ENCODE results near the gene DNM3. TPM values are rescaled to one million over a fixed set of nuclear protein-coding genes. Genes with fewer than 3 reads are reported as not detected.

DNM3 gene
- total and polyA plus RNA-seq, 9 of the 15 experiments (the other 6 are each of a cell fraction or from before 2014, with no cell fraction given): 0.08 to 0.36 (median 0.22) TPM; not detected in 1

DNA sequence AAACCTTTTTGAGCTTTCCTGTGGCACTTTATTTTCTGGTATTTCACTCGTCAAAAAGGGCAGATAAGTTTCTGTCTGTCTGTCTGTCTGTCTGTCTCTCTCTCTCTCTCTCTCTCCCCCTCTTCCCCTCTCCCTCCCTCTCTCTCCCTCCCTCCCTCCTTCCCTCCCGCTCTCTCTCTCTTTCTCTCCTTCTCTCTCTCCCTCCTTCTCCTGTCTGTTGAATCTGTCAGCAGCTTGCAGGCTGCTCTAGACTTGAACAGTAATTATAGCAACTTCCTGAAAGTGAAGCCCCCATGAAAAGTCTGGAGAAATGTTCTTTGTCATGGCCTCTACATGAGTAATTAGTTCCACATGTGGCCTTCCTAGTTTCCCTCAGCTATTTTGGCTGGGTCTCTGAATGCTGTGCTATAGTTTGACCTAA is 303.9 kb downstream of the DNM3 start:
- H3K36me3 ChIP-seq (ENCODE audit: control insufficient read depth, insufficient read depth, low read length): no peaks in the 10 kb centered on the region
- H3K4me3 ChIP-seq: no peak overlapping the region
- no peaks in the 10 kb centered on the region for H3K4me1 ChIP-seq (replicated peaks in 1 of 2; ENCODE audit: control insufficient read depth in 2 of 2, insufficient read depth in 2 of 2, low read length in 2 of 2)
- no peak overlapping the region for H3K9ac ChIP-seq (ENCODE audit: insufficient read depth in 1 of 2, low read depth in 2 of 2, low read length in 2 of 2)
- H4K20me1 ChIP-seq (replicated peaks; ENCODE audit: control insufficient read depth, insufficient read depth, low read length): no peaks in the 10 kb centered on the region
- H3K9me1 ChIP-seq (ENCODE audit: control insufficient read depth, insufficient read depth, low read length): no peaks in the 10 kb centered on the region
- 0% methylated on average over 2 of the region's 2 CpGs for WGBS (ENCODE audit: insufficient coverage, low coverage, missing lambda C conversion rate)
- H2AFZ ChIP-seq (ENCODE audit: low read depth, low read length): no peak overlapping the region
- intact Hi-C loops (cut with micrococcal nuclease): no loop called here
- no peaks in the 10 kb centered on the region for H3K79me2 ChIP-seq (ENCODE audit: control insufficient read depth, insufficient read depth, low read length)
- no peaks in the 10 kb centered on the region for H3K9me3 ChIP-seq (replicated peaks; ENCODE audit: control insufficient read depth, insufficient read depth, low read depth, low read length)
- FAIRE-seq: no peak
- CTCF ChIA-PET (ENCODE audit: low intra/inter-chr PET ratio): no interaction called here
- ATAC-seq: no peak
- POLR2A ChIA-PET: no interaction called here
- DNase-seq (ENCODE audit: extremely low read depth in 1 of 4, low spot score in 3 of 4): no peak
- peaks cover 0 to 6% of the 10 kb centered on the region in 2 experiments; a peak in 2 of 5 replicates for H3K27me3 ChIP-seq (ENCODE audit: control insufficient read depth in 2 of 2, insufficient read depth in 2 of 2, low read length in 2 of 2)
- H3K4me2 ChIP-seq (ENCODE audit: insufficient read depth, low read length): no peak overlapping the region
- BruUV-seq (replicated peaks): no TSS peak
- no peak overlapping the region for H3K27ac ChIP-seq (ENCODE audit: extremely low read depth, low read depth, low read length)
- in situ Hi-C loops (cut with MboI): no loop called here
- TF ChIP-seq GTF2E2 (tag; IDR thresholded peaks at IDR 0.05) (no peak), SMARCB1 (IDR thresholded peaks at IDR 0.05; ENCODE audit: insufficient read length, low read depth) (no peak), STAT5B (CRISPR knock-in tag; IDR thresholded peaks at IDR 0.05) (no peak), BRCA1 (IDR thresholded peaks at IDR 0.05) (no peak), BRCA1 (CRISPR knock-in tag; IDR thresholded peaks at IDR 0.05) (no peak), ZNF324 (CRISPR knock-in tag; IDR thresholded peaks at IDR 0.05) (no peak), HDAC2 (IDR thresholded peaks at IDR 0.05) (no peak)
- TF ChIP-seq, protein P1, sequence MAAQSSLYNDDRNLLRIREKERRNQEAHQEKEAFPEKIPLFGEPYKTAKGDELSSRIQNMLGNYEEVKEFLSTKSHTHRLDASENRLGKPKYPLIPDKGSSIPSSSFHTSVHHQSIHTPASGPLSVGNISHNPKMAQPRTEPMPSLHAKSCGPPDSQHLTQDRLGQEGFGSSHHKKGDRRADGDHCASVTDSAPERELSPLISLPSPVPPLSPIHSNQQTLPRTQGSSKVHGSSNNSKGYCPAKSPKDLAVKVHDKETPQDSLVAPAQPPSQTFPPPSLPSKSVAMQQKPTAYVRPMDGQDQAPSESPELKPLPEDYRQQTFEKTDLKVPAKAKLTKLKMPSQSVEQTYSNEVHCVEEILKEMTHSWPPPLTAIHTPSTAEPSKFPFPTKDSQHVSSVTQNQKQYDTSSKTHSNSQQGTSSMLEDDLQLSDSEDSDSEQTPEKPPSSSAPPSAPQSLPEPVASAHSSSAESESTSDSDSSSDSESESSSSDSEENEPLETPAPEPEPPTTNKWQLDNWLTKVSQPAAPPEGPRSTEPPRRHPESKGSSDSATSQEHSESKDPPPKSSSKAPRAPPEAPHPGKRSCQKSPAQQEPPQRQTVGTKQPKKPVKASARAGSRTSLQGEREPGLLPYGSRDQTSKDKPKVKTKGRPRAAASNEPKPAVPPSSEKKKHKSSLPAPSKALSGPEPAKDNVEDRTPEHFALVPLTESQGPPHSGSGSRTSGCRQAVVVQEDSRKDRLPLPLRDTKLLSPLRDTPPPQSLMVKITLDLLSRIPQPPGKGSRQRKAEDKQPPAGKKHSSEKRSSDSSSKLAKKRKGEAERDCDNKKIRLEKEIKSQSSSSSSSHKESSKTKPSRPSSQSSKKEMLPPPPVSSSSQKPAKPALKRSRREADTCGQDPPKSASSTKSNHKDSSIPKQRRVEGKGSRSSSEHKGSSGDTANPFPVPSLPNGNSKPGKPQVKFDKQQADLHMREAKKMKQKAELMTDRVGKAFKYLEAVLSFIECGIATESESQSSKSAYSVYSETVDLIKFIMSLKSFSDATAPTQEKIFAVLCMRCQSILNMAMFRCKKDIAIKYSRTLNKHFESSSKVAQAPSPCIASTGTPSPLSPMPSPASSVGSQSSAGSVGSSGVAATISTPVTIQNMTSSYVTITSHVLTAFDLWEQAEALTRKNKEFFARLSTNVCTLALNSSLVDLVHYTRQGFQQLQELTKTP (IDR thresholded peaks at IDR 0.05; ENCODE audit: low read depth in 1 of 2, partially characterized antibody in 2 of 2): no peak
- TF ChIP-seq, protein P2, sequence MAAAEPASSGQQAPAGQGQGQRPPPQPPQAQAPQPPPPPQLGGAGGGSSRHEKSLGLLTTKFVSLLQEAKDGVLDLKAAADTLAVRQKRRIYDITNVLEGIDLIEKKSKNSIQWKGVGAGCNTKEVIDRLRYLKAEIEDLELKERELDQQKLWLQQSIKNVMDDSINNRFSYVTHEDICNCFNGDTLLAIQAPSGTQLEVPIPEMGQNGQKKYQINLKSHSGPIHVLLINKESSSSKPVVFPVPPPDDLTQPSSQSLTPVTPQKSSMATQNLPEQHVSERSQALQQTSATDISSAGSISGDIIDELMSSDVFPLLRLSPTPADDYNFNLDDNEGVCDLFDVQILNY (CRISPR knock-in tag; IDR thresholded peaks at IDR 0.05): no peak
- TF ChIP-seq, protein P3, sequence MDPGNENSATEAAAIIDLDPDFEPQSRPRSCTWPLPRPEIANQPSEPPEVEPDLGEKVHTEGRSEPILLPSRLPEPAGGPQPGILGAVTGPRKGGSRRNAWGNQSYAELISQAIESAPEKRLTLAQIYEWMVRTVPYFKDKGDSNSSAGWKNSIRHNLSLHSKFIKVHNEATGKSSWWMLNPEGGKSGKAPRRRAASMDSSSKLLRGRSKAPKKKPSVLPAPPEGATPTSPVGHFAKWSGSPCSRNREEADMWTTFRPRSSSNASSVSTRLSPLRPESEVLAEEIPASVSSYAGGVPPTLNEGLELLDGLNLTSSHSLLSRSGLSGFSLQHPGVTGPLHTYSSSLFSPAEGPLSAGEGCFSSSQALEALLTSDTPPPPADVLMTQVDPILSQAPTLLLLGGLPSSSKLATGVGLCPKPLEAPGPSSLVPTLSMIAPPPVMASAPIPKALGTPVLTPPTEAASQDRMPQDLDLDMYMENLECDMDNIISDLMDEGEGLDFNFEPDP (CRISPR knock-in tag; IDR thresholded peaks at IDR 0.05): no peak
- TF ChIP-seq, protein P4, sequence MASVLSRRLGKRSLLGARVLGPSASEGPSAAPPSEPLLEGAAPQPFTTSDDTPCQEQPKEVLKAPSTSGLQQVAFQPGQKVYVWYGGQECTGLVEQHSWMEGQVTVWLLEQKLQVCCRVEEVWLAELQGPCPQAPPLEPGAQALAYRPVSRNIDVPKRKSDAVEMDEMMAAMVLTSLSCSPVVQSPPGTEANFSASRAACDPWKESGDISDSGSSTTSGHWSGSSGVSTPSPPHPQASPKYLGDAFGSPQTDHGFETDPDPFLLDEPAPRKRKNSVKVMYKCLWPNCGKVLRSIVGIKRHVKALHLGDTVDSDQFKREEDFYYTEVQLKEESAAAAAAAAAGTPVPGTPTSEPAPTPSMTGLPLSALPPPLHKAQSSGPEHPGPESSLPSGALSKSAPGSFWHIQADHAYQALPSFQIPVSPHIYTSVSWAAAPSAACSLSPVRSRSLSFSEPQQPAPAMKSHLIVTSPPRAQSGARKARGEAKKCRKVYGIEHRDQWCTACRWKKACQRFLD (CRISPR knock-in tag; IDR thresholded peaks at IDR 0.05): no peak
- TF ChIP-seq, protein P5, sequence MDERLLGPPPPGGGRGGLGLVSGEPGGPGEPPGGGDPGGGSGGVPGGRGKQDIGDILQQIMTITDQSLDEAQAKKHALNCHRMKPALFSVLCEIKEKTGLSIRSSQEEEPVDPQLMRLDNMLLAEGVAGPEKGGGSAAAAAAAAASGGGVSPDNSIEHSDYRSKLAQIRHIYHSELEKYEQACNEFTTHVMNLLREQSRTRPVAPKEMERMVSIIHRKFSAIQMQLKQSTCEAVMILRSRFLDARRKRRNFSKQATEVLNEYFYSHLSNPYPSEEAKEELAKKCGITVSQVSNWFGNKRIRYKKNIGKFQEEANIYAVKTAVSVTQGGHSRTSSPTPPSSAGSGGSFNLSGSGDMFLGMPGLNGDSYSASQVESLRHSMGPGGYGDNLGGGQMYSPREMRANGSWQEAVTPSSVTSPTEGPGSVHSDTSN (CRISPR knock-in tag; IDR thresholded peaks at IDR 0.05; ENCODE audit: low read depth): no peak
- TF ChIP-seq, protein P5 (tag; conservative IDR thresholded peaks at IDR 0.05; ENCODE audit: low read depth): no peak
